HG02763 (cell line): ENCODE measurements around the gene GDPGP1.

ENCODE experiments used
- ATAC-seq: cut with Tn5 transposase; IDR thresholded peaks from one replicate; pipeline ENCODE4 v1.9.1; 2021; ENCODE audit warnings: mild to moderate bottlenecking, moderate library complexity; ENCODE audit not compliant: unreplicated experiment

The GDPGP1 gene

GRCh38 chr15:90294601-90295269, 60.7 kb downstream of the GDPGP1 start:
- no peak for ATAC-seq

GRCh38 chr15:90295270-90295648, 61.2 kb downstream of the GDPGP1 start:
- ATAC-seq: no peak
